ENCODE measurements around the gene MOV10. TPM values are rescaled to one million over a fixed set of nuclear protein-coding genes. Genes with fewer than 3 reads are reported as not detected.

The MOV10 gene, protein sequence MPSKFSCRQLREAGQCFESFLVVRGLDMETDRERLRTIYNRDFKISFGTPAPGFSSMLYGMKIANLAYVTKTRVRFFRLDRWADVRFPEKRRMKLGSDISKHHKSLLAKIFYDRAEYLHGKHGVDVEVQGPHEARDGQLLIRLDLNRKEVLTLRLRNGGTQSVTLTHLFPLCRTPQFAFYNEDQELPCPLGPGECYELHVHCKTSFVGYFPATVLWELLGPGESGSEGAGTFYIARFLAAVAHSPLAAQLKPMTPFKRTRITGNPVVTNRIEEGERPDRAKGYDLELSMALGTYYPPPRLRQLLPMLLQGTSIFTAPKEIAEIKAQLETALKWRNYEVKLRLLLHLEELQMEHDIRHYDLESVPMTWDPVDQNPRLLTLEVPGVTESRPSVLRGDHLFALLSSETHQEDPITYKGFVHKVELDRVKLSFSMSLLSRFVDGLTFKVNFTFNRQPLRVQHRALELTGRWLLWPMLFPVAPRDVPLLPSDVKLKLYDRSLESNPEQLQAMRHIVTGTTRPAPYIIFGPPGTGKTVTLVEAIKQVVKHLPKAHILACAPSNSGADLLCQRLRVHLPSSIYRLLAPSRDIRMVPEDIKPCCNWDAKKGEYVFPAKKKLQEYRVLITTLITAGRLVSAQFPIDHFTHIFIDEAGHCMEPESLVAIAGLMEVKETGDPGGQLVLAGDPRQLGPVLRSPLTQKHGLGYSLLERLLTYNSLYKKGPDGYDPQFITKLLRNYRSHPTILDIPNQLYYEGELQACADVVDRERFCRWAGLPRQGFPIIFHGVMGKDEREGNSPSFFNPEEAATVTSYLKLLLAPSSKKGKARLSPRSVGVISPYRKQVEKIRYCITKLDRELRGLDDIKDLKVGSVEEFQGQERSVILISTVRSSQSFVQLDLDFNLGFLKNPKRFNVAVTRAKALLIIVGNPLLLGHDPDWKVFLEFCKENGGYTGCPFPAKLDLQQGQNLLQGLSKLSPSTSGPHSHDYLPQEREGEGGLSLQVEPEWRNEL
- total RNA-seq (ENCODE audit: low replicate concordance) = 29.5 and 36.6 TPM in 2 replicates

DNA sequence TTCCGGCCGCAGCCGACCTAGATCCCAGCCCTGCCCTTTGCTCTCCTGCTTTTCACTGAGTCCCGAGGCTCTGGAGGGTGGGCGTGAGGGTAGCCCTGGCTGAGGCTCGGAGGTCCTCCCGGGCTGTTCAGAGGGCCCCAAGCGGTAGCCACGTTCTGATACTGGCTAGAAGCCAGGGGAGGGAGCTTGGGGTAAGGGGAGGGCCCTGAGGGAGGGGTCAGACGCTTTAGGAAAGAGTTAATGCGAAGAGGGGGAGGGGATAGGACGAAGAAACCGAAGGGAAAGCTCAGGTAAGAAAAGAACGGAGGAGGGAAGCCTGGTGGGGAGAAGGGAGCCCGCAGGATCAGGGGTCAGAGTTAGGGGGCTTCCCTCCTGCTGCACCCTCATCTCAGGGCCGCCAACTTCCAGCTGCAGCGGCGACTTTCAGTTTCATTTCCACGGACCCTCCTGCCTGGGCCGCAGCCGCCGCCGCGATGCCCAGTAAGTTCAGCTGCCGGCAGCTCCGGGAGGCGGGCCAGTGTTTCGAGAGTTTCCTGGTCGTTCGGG lies at the start of gene MOV10:
MOV10 (plus strand) TSS at position 220 of the 546 bp plus-strand sequence; CDS start at position 474, 254 bp downstream.

DNA sequence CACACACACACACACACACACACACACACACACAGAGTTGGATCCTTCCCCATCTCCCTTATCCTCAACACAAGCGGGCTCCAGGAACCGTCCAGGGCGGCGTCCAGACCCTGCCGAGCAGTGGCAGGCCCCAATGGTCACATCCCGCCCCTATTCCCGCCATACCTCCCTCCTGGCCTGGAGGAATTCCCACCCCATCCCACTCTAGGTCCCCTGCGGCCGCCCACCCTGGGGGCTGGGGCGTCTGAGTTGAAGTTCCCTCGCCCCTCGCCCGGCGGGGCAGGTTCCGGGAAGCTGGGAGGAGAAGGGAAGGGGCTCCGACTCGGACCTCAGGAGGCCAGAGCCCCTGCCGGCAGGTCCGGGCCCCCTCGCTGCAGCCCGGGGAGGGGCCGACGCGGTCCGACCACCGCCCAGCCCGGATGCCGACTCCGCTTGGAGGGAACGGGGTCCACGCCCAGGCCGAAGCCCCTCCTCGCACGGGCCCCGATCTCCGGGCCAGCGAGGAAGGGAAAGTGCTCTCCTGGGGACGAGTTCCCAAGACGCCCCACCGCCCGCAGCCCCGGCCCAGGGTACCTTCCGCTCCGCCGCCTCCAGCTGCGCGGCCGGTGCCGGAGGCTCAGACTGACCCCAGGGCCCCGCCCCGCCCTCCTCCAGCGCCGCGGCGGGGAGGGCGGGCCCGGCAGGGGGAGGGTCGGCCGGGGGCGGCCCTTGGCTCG lies 32.2 kb downstream of the MOV10 start, which contains the start of gene RHOC:
RHOC (minus strand) TSS at position 623 of the 716 bp plus-strand sequence. CDS start 3,328 bp downstream, outside the sequence.

DNA sequence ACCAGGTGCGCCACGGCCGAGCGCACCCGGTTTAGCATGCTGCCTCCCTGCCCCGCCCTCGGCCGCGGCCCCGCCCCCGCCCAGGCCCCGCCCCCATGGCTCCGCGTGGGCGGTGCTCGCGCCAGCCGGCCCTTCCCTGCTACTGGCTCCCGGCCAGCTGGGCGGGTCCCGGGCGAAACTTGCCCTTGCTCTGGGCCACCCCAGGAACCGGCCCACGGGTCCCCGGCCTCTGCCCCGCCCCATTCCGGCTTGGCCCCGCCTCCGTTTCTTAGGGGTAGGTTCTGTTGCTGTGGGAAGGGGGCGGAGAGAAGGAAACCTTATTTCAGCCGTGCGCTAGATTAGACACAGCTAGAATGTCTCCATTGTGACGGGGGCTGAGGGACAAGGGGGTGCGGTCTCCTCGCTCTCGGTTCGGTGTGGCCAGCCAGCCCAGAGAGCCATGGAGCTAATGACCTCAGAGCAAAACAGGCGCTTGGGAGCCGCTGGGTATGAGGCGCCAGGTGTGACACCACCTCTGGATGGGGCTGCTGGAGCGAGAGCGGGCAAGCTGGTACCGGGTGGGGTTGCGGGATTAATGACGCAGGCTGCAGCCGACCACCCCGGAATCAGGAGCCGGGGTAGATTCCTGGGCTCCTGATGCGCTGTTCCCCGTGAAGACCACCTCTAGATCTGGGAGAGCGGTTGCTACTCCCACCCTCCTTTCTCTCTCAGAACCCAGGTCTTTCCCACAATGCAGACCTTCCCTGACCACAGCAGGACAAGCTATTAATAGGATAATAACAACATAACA lies 41.0 kb downstream of the MOV10 start, which contains the start of gene PPM1J:
PPM1J (minus strand) TSS at position 69 of the 790 bp plus-strand sequence; CDS start at position 38, 31 bp downstream.

Other genes starting within 250 kb of the MOV10 start
- gene WNT2B, start 165.7 kb upstream of the MOV10 start, total RNA-seq (ENCODE audit: low replicate concordance) = 1.2 and 1.7 TPM in 2 replicates
- 8.8 and 16.4 TPM in 2 replicates for gene ST7L, start 55.5 kb upstream of the MOV10 start, total RNA-seq (ENCODE audit: low replicate concordance)
- 196 and 198 TPM in 2 replicates for gene CAPZA1, start 54.8 kb upstream of the MOV10 start, total RNA-seq (ENCODE audit: low replicate concordance)
- 480 and 882 TPM in 2 replicates for gene RHOC, start 32.5 kb downstream of the MOV10 start, total RNA-seq (ENCODE audit: low replicate concordance)
- gene PPM1J, start 40.7 kb downstream of the MOV10 start, total RNA-seq (ENCODE audit: low replicate concordance) = 0.82 and 1.2 TPM in 2 replicates

All from smooth muscle cell of the coronary artery (primary cell).